DOHH2 (cell line): ENCODE measurements around the gene GET4.
"Not testable (repeated sequence)": the region's sequence is repeated elsewhere in the genome, so short reads cannot be mapped to it uniquely, and the experiment has no call there.

ENCODE experiments used
- EZH2phosphoT487 ChIP-seq: fragments of 200-600 bp; sonication (generic); IDR thresholded peaks from 2 replicates; pipeline ENCODE4 v1.6.1; 2017; ENCODE audit warnings: borderline replicate concordance, mild to moderate bottlenecking, antibody characterized with exemption, low read length, moderate library complexity, mixed read lengths
- TF ChIP-seq, protein P1 (sequence below): fragments of 200-600 bp; sonication (generic); IDR thresholded peaks from one replicate; pipeline ENCODE4 v1.5.1; 2014; ENCODE audit warnings: antibody characterized with exemption, mild to moderate bottlenecking, low read depth, low read length; ENCODE audit not compliant: poor library complexity, severe bottlenecking

GRCh38 chr7:847728-848127 is 28.6 kb upstream of the GET4 start:
- TF ChIP-seq, protein P1, sequence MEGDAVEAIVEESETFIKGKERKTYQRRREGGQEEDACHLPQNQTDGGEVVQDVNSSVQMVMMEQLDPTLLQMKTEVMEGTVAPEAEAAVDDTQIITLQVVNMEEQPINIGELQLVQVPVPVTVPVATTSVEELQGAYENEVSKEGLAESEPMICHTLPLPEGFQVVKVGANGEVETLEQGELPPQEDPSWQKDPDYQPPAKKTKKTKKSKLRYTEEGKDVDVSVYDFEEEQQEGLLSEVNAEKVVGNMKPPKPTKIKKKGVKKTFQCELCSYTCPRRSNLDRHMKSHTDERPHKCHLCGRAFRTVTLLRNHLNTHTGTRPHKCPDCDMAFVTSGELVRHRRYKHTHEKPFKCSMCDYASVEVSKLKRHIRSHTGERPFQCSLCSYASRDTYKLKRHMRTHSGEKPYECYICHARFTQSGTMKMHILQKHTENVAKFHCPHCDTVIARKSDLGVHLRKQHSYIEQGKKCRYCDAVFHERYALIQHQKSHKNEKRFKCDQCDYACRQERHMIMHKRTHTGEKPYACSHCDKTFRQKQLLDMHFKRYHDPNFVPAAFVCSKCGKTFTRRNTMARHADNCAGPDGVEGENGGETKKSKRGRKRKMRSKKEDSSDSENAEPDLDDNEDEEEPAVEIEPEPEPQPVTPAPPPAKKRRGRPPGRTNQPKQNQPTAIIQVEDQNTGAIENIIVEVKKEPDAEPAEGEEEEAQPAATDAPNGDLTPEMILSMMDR, result not testable (repeated sequence)
- TF ChIP-seq EZH2phosphoT487, result not testable (repeated sequence)
